ENCODE data around the gene ZNF665.
"Not testable (repeated sequence)": the region's sequence is repeated elsewhere in the genome, so short reads cannot be mapped to it uniquely, and the experiment has no call there.

Gene ZNF665

DNA sequence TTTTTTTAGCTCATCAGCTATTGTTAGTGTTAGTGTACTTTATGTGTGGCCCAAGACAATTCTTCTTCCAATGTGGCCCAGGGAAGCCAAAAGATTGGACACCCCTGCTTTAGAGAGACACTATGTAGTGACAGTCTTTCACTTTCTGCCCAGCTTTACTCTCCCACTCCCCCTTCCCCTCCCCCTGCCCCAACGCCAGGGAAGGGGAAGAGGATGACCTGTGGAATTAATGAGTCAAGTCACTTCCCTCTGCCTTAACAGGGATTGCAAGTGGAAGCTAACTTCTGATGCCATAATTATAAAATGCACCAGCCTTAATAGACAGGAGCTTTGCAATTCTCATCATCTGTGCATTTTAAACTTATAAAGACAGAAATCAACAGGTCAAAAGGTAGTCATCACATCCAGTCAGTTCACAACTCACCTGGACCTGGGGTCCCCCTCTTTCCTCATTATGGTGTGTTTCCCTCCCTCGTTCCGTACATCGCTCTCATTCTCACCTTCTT, 62.0 kb downstream of the ZNF665 start:
- ATAC-seq (ENCODE audit: low read depth) (no peak), DNase-seq (ENCODE audit: low spot score) (no peak)
- TF ChIP-seq, protein P1, sequence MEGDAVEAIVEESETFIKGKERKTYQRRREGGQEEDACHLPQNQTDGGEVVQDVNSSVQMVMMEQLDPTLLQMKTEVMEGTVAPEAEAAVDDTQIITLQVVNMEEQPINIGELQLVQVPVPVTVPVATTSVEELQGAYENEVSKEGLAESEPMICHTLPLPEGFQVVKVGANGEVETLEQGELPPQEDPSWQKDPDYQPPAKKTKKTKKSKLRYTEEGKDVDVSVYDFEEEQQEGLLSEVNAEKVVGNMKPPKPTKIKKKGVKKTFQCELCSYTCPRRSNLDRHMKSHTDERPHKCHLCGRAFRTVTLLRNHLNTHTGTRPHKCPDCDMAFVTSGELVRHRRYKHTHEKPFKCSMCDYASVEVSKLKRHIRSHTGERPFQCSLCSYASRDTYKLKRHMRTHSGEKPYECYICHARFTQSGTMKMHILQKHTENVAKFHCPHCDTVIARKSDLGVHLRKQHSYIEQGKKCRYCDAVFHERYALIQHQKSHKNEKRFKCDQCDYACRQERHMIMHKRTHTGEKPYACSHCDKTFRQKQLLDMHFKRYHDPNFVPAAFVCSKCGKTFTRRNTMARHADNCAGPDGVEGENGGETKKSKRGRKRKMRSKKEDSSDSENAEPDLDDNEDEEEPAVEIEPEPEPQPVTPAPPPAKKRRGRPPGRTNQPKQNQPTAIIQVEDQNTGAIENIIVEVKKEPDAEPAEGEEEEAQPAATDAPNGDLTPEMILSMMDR (IDR thresholded peaks at IDR 0.05; ENCODE audit: poor library complexity, severe bottlenecking) = no peak
- Histone ChIP-seq H3K27ac (ENCODE audit: poor library complexity, severe bottlenecking) (no peak overlapping the region), H3K9me3 (ENCODE audit: severe bottlenecking) (no peaks in the 10 kb centered on the region), H3K4me1 (ENCODE audit: insufficient read depth, poor library complexity, severe bottlenecking) (no peaks in the 10 kb centered on the region), H3K36me3 (ENCODE audit: low read depth) (no peaks in the 10 kb centered on the region), H3K27me3 (ENCODE audit: insufficient read depth, poor library complexity, severe bottlenecking) (no peaks in the 10 kb centered on the region), H3K4me3 (ENCODE audit: severe bottlenecking) (no peak overlapping the region)

DNA sequence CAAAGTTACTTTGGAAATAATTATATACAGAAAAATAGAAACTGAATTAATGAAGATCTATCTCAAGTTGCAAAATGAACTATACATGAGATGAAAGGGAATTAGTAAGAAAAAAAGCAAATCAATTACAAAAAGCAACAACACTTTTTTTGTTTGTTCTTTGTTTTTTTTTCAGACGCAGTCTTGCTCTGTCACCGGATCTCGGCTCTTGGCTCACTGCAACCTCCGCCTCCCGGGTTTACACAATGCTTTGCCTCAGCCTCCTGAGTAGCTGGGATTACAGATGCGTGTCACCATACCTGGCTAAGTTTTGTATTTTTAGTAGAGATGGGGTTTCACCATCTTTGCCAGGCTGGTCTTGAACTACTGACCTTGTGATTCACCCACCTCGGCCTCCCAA, 62.7 kb downstream of the ZNF665 start:
- Histone ChIP-seq H3K36me3 (ENCODE audit: low read depth) (no peaks in the 10 kb centered on the region), H3K27me3 (ENCODE audit: insufficient read depth, poor library complexity, severe bottlenecking) (no peaks in the 10 kb centered on the region), H3K4me1 (ENCODE audit: insufficient read depth, poor library complexity, severe bottlenecking) (no peaks in the 10 kb centered on the region), H3K27ac (ENCODE audit: poor library complexity, severe bottlenecking) (no peak overlapping the region), H3K4me3 (ENCODE audit: severe bottlenecking) (no peak overlapping the region), H3K9me3 (ENCODE audit: severe bottlenecking) (no peaks in the 10 kb centered on the region)
- DNase-seq (ENCODE audit: low spot score) (no peak), ATAC-seq (ENCODE audit: low read depth) (no peak)
- TF ChIP-seq, protein P1 (IDR thresholded peaks at IDR 0.05; ENCODE audit: poor library complexity, severe bottlenecking) = no peak

DNA sequence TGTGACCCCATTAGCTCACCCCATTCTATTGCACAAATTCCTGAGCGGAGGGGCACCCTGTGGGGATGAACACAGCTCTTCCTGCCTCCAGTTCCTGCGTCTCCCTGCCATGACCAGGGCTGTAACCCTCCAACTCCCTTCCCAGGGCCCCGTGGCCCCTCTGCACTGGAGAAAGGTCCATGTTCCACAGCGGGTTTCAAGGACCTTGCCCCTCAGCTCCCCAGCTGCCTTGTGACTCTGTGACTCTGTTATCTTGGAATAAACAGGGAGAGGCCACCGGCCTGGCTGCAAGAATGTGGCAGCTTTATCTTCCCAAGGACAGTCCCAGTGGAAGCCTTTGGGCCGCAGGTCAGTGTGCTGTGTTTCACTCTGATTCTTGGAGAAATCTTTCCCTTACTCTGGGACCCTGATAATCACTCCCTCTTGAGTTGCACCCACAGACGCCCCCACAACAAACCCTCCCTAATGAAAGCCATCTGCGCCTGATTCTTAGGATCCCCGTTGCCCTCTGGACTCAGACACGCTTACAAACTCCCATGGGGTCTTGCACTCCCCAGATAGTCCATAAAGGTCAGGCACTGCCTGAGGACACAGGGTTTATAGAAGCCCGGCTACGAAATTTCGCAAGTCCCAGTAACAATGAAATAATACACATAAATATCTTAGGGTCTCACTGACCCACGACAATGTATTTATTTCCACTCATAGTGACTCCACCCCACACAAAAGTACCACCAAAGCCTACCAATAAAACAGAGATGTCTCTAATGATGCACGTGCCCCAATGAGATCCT, 66.2 kb downstream of the ZNF665 start:
- H3K9me3 ChIP-seq (ENCODE audit: severe bottlenecking); H3K4me3 ChIP-seq (ENCODE audit: severe bottlenecking); H3K27me3 ChIP-seq (ENCODE audit: insufficient read depth, poor library complexity, severe bottlenecking); H3K4me1 ChIP-seq (ENCODE audit: insufficient read depth, poor library complexity, severe bottlenecking); DNase-seq (ENCODE audit: low spot score); ATAC-seq (ENCODE audit: low read depth); H3K36me3 ChIP-seq (ENCODE audit: low read depth); H3K27ac ChIP-seq (ENCODE audit: poor library complexity, severe bottlenecking): not testable (repeated sequence)

DNA sequence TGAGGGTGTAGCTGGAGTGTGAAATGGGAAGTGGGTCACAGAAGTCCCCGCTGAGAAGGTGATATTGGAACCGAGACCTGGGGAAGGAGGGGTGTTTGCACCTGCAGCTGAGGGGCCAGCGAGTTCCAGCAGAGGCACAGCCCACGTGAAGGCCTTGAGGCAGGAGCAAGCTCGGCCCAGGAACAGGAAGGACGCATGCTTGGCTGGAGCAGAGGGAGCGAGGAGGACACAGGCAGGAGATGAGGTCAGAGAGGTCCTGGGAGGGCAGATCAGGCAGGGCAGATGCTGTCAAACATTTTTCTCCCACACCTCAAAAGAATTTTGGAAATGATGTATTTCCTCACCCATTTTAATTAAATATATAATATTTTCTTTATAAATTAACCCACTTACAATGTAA, 69.8 kb downstream of the ZNF665 start:
- Histone ChIP-seq H3K4me1 (ENCODE audit: insufficient read depth, poor library complexity, severe bottlenecking) (no peaks in the 10 kb centered on the region), H3K4me3 (ENCODE audit: severe bottlenecking) (no peak overlapping the region), H3K36me3 (ENCODE audit: low read depth) (no peaks in the 10 kb centered on the region), H3K27ac (ENCODE audit: poor library complexity, severe bottlenecking) (no peak overlapping the region), H3K27me3 (ENCODE audit: insufficient read depth, poor library complexity, severe bottlenecking) (no peaks in the 10 kb centered on the region), H3K9me3 (ENCODE audit: severe bottlenecking) (peaks cover 1% of the 10 kb centered on the region)
- DNase-seq (ENCODE audit: low spot score) = no peak
- TF ChIP-seq, protein P1 (IDR thresholded peaks at IDR 0.05; ENCODE audit: poor library complexity, severe bottlenecking) = no peak
- no peak for ATAC-seq (ENCODE audit: low read depth)
